ENCODE measurements around the gene DNAH1.

The DNAH1 gene

GRCh38 chr3:52352566-52352965 is 36.4 kb downstream of the DNAH1 start:
- H3K27ac ChIP-seq (ENCODE audit: low read length): no peak overlapping the region
- no peaks in the 10 kb centered on the region for H3K9me3 ChIP-seq (ENCODE audit: control insufficient read depth in 2 of 2, low read length in 2 of 2)
- H3K36me3 ChIP-seq (ENCODE audit: control insufficient read depth in 2 of 2, insufficient read depth in 2 of 2, low read length in 2 of 2): peaks cover 0 to 12% of the 10 kb centered on the region in 2 donors
- no peaks in the 10 kb centered on the region for H3K27me3 ChIP-seq (ENCODE audit: control insufficient read depth in 1 of 2, insufficient read depth in 2 of 2, low read length in 2 of 2)
- no peak overlapping the region for H3K9ac ChIP-seq (ENCODE audit: low read length in 2 of 2)
- H3K4me1 ChIP-seq (ENCODE audit: control insufficient read depth, insufficient read depth, low read length): no peaks in the 10 kb centered on the region
- H3K4me3 ChIP-seq (ENCODE audit: low read length in 2 of 2): no peak overlapping the region

- Histone ChIP-seq H3K4me3 (ENCODE audit: low read length in 2 of 2) (no peak overlapping the region), H3K36me3 (ENCODE audit: control insufficient read depth in 2 of 2, insufficient read depth in 2 of 2, low read length in 2 of 2) (peaks cover 0 to 12% of the 10 kb centered on the region in 2 donors), H3K27ac (ENCODE audit: low read length) (no peak overlapping the region), H3K27me3 (ENCODE audit: control insufficient read depth in 1 of 2, insufficient read depth in 2 of 2, low read length in 2 of 2) (no peaks in the 10 kb centered on the region), H3K9ac (ENCODE audit: low read length in 2 of 2) (no peak overlapping the region), H3K4me1 (ENCODE audit: control insufficient read depth, insufficient read depth, low read length) (no peaks in the 10 kb centered on the region), H3K9me3 (ENCODE audit: control insufficient read depth in 2 of 2, low read length in 2 of 2) (no peaks in the 10 kb centered on the region)
These were observed 37.3 kb downstream of the DNAH1 start for GRCh38 chr3:52353291-52353855.

- no peaks in the 10 kb centered on the region for H3K4me1 ChIP-seq (ENCODE audit: control insufficient read depth, insufficient read depth, low read length)
- no peaks in the 10 kb centered on the region for H3K9me3 ChIP-seq (ENCODE audit: control insufficient read depth in 2 of 2, low read length in 2 of 2)
- no peak overlapping the region for H3K9ac ChIP-seq (ENCODE audit: low read length in 2 of 2)
- no peak overlapping the region for H3K27ac ChIP-seq (ENCODE audit: low read length)
- peaks cover 0 to 9% of the 10 kb centered on the region in 2 donors for H3K36me3 ChIP-seq (ENCODE audit: control insufficient read depth in 2 of 2, insufficient read depth in 2 of 2, low read length in 2 of 2)
- no peak overlapping the region for H3K4me3 ChIP-seq (ENCODE audit: low read length in 2 of 2)
- no peaks in the 10 kb centered on the region for H3K27me3 ChIP-seq (ENCODE audit: control insufficient read depth in 1 of 2, insufficient read depth in 2 of 2, low read length in 2 of 2)
These were observed 38.6 kb downstream of the DNAH1 start for GRCh38 chr3:52354676-52355075.

GRCh38 chr3:52355526-52355925 is 39.4 kb downstream of the DNAH1 start:
- Histone ChIP-seq H3K9me3 (ENCODE audit: control insufficient read depth in 2 of 2, low read length in 2 of 2) (no peaks in the 10 kb centered on the region), H3K4me1 (ENCODE audit: control insufficient read depth, insufficient read depth, low read length) (no peaks in the 10 kb centered on the region), H3K27me3 (ENCODE audit: control insufficient read depth in 1 of 2, insufficient read depth in 2 of 2, low read length in 2 of 2) (no peaks in the 10 kb centered on the region), H3K27ac (ENCODE audit: low read length) (no peak overlapping the region), H3K9ac (ENCODE audit: low read length in 2 of 2) (no peak overlapping the region), H3K4me3 (ENCODE audit: low read length in 2 of 2) (no peak overlapping the region), H3K36me3 (ENCODE audit: control insufficient read depth in 2 of 2, insufficient read depth in 2 of 2, low read length in 2 of 2) (peaks cover 0 to 9% of the 10 kb centered on the region in 2 donors)

- Histone ChIP-seq H3K9ac (ENCODE audit: low read length in 2 of 2) (no peak overlapping the region), H3K9me3 (ENCODE audit: control insufficient read depth in 2 of 2, low read length in 2 of 2) (no peaks in the 10 kb centered on the region), H3K36me3 (ENCODE audit: control insufficient read depth in 2 of 2, insufficient read depth in 2 of 2, low read length in 2 of 2) (peaks cover 0 to 9% of the 10 kb centered on the region in 2 donors), H3K27me3 (ENCODE audit: control insufficient read depth in 1 of 2, insufficient read depth in 2 of 2, low read length in 2 of 2) (no peaks in the 10 kb centered on the region), H3K4me1 (ENCODE audit: control insufficient read depth, insufficient read depth, low read length) (no peaks in the 10 kb centered on the region), H3K4me3 (ENCODE audit: low read length in 2 of 2) (no peak overlapping the region), H3K27ac (ENCODE audit: low read length) (no peak overlapping the region)
These were observed 40.0 kb downstream of the DNAH1 start for GRCh38 chr3:52356126-52356525.

- Histone ChIP-seq H3K4me1 (ENCODE audit: control insufficient read depth, insufficient read depth, low read length) (no peaks in the 10 kb centered on the region), H3K27me3 (ENCODE audit: control insufficient read depth in 1 of 2, insufficient read depth in 2 of 2, low read length in 2 of 2) (no peaks in the 10 kb centered on the region), H3K27ac (ENCODE audit: low read length) (no peak overlapping the region), H3K4me3 (ENCODE audit: low read length in 2 of 2) (no peak overlapping the region), H3K9me3 (ENCODE audit: control insufficient read depth in 2 of 2, low read length in 2 of 2) (no peaks in the 10 kb centered on the region), H3K9ac (ENCODE audit: low read length in 2 of 2) (no peak overlapping the region), H3K36me3 (ENCODE audit: control insufficient read depth in 2 of 2, insufficient read depth in 2 of 2, low read length in 2 of 2) (peaks cover 0 to 9% of the 10 kb centered on the region in 2 donors)
These were observed 41.3 kb downstream of the DNAH1 start for GRCh38 chr3:52357151-52358080.

GRCh38 chr3:52358362-52358940 is 42.3 kb downstream of the DNAH1 start:
- no peak overlapping the region for H3K9ac ChIP-seq (ENCODE audit: low read length in 2 of 2)
- peaks cover 0 to 15% of the 10 kb centered on the region in 2 donors for H3K36me3 ChIP-seq (ENCODE audit: control insufficient read depth in 2 of 2, insufficient read depth in 2 of 2, low read length in 2 of 2)
- H3K4me1 ChIP-seq (ENCODE audit: control insufficient read depth, insufficient read depth, low read length): no peaks in the 10 kb centered on the region
- H3K4me3 ChIP-seq (ENCODE audit: low read length in 2 of 2): no peak overlapping the region
- no peak overlapping the region for H3K27ac ChIP-seq (ENCODE audit: low read length)
- no peaks in the 10 kb centered on the region for H3K9me3 ChIP-seq (ENCODE audit: control insufficient read depth in 2 of 2, low read length in 2 of 2)
- H3K27me3 ChIP-seq (ENCODE audit: control insufficient read depth in 1 of 2, insufficient read depth in 2 of 2, low read length in 2 of 2): no peaks in the 10 kb centered on the region

GRCh38 chr3:52359116-52359855 is 43.2 kb downstream of the DNAH1 start:
- peaks cover 0 to 15% of the 10 kb centered on the region in 2 donors for H3K36me3 ChIP-seq (ENCODE audit: control insufficient read depth in 2 of 2, insufficient read depth in 2 of 2, low read length in 2 of 2)
- no peak overlapping the region for H3K9ac ChIP-seq (ENCODE audit: low read length in 2 of 2)
- no peaks in the 10 kb centered on the region for H3K27me3 ChIP-seq (ENCODE audit: control insufficient read depth in 1 of 2, insufficient read depth in 2 of 2, low read length in 2 of 2)
- H3K4me1 ChIP-seq (ENCODE audit: control insufficient read depth, insufficient read depth, low read length): no peaks in the 10 kb centered on the region
- no peaks in the 10 kb centered on the region for H3K9me3 ChIP-seq (ENCODE audit: control insufficient read depth in 2 of 2, low read length in 2 of 2)
- no peak overlapping the region for H3K27ac ChIP-seq (ENCODE audit: low read length)
- H3K4me3 ChIP-seq (ENCODE audit: low read length in 2 of 2): no peak overlapping the region

- H3K9me3 ChIP-seq (ENCODE audit: control insufficient read depth in 2 of 2, low read length in 2 of 2): no peaks in the 10 kb centered on the region
- H3K9ac ChIP-seq (ENCODE audit: low read length in 2 of 2): no peak overlapping the region
- H3K4me1 ChIP-seq (ENCODE audit: control insufficient read depth, insufficient read depth, low read length): no peaks in the 10 kb centered on the region
- no peaks in the 10 kb centered on the region for H3K27me3 ChIP-seq (ENCODE audit: control insufficient read depth in 1 of 2, insufficient read depth in 2 of 2, low read length in 2 of 2)
- no peak overlapping the region for H3K27ac ChIP-seq (ENCODE audit: low read length)
- H3K36me3 ChIP-seq (ENCODE audit: control insufficient read depth in 2 of 2, insufficient read depth in 2 of 2, low read length in 2 of 2): peaks cover 0 to 9% of the 10 kb centered on the region in 2 donors
- no peak overlapping the region for H3K4me3 ChIP-seq (ENCODE audit: low read length in 2 of 2)
These were observed 44.9 kb downstream of the DNAH1 start for GRCh38 chr3:52361011-52361410.

GRCh38 chr3:52361454-52361853 is 45.3 kb downstream of the DNAH1 start:
- Histone ChIP-seq H3K36me3 (ENCODE audit: control insufficient read depth in 2 of 2, insufficient read depth in 2 of 2, low read length in 2 of 2) (peaks cover 0 to 11% of the 10 kb centered on the region in 2 donors), H3K27ac (ENCODE audit: low read length) (no peak overlapping the region)

More at GRCh38 chr3:52361454-52361853, 45.3 kb downstream of the DNAH1 start:
- Histone ChIP-seq H3K9ac (ENCODE audit: low read length in 2 of 2) (no peak overlapping the region), H3K27me3 (ENCODE audit: control insufficient read depth in 1 of 2, insufficient read depth in 2 of 2, low read length in 2 of 2) (no peaks in the 10 kb centered on the region), H3K4me3 (ENCODE audit: low read length in 2 of 2) (no peak overlapping the region), H3K9me3 (ENCODE audit: control insufficient read depth in 2 of 2, low read length in 2 of 2) (no peaks in the 10 kb centered on the region), H3K4me1 (ENCODE audit: control insufficient read depth, insufficient read depth, low read length) (no peaks in the 10 kb centered on the region)
